Thoracic aorta (tissue), 2 donors: ENCODE data around the gene JPH3. TPM values are rescaled to one million over a fixed set of nuclear protein-coding genes. Genes with fewer than 3 reads are reported as not detected.

Experiments used
- ATAC-seq: fragments of 150-250 bp; one replicate; pipeline ENCODE4 v1.8.0; 2017; ENCODE audit warnings: low read depth; ENCODE audit not compliant: insufficient number of reproducible peaks, low FRiP score
- DNase-seq: peaks from one replicate; pipeline ENCODE4 v3.0.0-alpha.2; 2020; ENCODE audit warnings: low spot score
- H3K27ac ChIP-seq, 2 donors: fragments of 200-600 bp; sonication (generic); 1 replicate in 1 of 2; 2 replicates in 1 of 2; pipeline ENCODE4 v1.5.1; 2016; ENCODE audit warnings: mild to moderate bottlenecking in 2 of 2, moderate library complexity in 2 of 2
- H3K27me3 ChIP-seq: fragments of 200-600 bp; sonication (generic); replicated peaks from 2 replicates; pipeline ENCODE4 v1.6.0; 2016; ENCODE audit warnings: mild to moderate bottlenecking; ENCODE audit not compliant: insufficient read depth
- H3K36me3 ChIP-seq: fragments of 200-600 bp; sonication (generic); one replicate; pipeline ENCODE4 v1.5.1; 2016
- H3K4me1 ChIP-seq, 2 donors: fragments of 200-600 bp; sonication (generic); 1 replicate in 1 of 2; 2 replicates in 1 of 2; pipeline versions ENCODE4 v1.5.1 to v1.6.0; 2016; ENCODE audit warnings: low read depth in 2 of 2, mild to moderate bottlenecking in 1 of 2; ENCODE audit not compliant: control insufficient read depth in 1 of 2
- H3K4me3 ChIP-seq: fragments of 200-600 bp; sonication (generic); 2 replicates; pipeline ENCODE4 v1.5.1; 2016; ENCODE audit warnings: mild to moderate bottlenecking
- H3K9me3 ChIP-seq: fragments of 200-600 bp; sonication (generic); 2 replicates; pipeline ENCODE4 v1.5.1; 2016
- CTCF ChIP-seq: fragments of 200-600 bp; sonication (generic); IDR thresholded peaks from one replicate; pipeline ENCODE4 v1.5.1; 2019; ENCODE audit warnings: antibody characterized with exemption
- total RNA-seq, 2 donors: library from RNA; depleted of rRNA; stranded (reverse); fragments of >200 nt; gene quantifications; one replicate each; pipeline versions ENCODE4 v1.1.0 to v1.2.3, GENCODE V29; 2016

Gene JPH3
- total RNA-seq, 2 donors from 2014 or later, result not detected

GRCh38 chr16:87706278-87707000 is 104.1 kb downstream of the JPH3 start:
- Histone ChIP-seq H3K27me3 (no peaks in the 10 kb centered on the region), H3K4me1 (no peaks in the 10 kb centered on the region), H3K27ac (no peak overlapping the region), H3K36me3 (peaks cover 45% of the 10 kb centered on the region), H3K9me3 (no peaks in the 10 kb centered on the region), H3K4me3 (no peak overlapping the region)
- no peak for DNase-seq
- no peak for ATAC-seq
- TF ChIP-seq CTCF, result no peak

DNA sequence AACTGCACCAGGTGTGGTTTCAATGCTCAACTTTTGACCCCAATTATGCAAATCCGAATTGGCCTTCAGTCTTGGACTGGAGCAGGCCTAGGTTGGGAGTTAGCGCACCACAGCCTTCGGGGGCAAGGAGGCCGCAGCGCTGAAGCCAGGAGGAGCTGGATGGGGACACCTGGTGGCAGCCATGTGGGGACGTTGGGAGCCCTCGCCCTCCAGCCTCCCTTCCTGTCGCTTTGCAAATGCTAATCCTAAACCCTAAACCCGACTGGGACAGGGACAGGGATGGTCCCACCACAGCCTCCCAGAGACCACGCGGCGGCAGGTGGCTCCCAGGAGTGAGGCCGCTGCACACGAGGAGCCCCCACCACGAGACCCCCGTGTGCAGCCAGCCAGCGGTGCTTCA is 104.8 kb downstream of the JPH3 start:
- DNase-seq (no peak), ATAC-seq (no peak)
- Histone ChIP-seq H3K27me3 (no peaks in the 10 kb centered on the region), H3K36me3 (peaks cover 45% of the 10 kb centered on the region), H3K4me1 (no peaks in the 10 kb centered on the region), H3K9me3 (no peaks in the 10 kb centered on the region), H3K4me3 (no peak overlapping the region), H3K27ac (no peak overlapping the region)
- TF ChIP-seq CTCF, result no peak

DNA sequence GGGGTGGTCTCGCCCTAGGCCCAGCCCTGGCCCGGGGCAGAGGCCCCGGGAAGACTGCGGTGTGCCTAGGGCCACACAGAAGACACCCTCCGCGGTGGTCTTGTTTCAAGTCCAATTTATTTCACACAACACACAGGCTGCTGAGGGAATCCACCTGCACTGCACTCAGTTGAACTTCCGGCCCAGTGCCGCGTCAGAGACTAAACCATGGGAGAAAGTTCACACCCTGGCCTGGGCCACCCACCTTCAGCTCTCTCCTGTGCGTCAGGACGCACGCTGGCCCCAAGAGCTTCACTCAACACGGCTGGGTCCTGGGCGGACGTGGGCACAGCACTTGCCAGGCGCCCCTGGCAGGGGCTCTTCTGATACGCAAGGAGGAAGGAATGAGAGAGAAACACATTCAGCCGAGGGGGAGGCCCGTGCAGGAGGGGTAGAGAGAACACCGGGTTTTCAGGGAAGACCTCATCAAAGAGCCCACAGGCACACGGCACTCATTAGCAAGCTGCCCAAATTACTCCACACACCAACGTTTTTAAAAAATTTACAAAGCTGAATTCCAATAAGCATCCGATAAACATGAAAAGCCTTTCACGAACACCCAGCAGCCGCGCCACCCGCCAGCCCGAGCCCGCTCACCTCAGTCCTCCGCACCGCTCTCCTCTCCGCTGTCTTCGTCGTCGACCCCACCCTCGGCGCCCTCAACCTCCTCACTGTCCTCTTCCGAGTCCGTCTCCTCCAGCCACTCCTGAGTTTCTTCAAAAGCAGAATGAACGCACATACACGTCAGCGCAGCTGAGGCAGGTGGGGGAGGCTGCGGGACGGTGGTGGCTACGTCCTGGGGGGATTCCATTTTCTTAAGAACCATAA is 105.6 kb downstream of the JPH3 start:
- Histone ChIP-seq H3K27me3 (no peaks in the 10 kb centered on the region), H3K36me3 (peaks cover 44% of the 10 kb centered on the region), H3K4me1 (no peaks in the 10 kb centered on the region), H3K9me3 (no peaks in the 10 kb centered on the region), H3K27ac (no peak overlapping the region), H3K4me3 (no peak overlapping the region)
- DNase-seq, result no peak
- ATAC-seq, result no peak
- no peak for TF ChIP-seq CTCF

DNA sequence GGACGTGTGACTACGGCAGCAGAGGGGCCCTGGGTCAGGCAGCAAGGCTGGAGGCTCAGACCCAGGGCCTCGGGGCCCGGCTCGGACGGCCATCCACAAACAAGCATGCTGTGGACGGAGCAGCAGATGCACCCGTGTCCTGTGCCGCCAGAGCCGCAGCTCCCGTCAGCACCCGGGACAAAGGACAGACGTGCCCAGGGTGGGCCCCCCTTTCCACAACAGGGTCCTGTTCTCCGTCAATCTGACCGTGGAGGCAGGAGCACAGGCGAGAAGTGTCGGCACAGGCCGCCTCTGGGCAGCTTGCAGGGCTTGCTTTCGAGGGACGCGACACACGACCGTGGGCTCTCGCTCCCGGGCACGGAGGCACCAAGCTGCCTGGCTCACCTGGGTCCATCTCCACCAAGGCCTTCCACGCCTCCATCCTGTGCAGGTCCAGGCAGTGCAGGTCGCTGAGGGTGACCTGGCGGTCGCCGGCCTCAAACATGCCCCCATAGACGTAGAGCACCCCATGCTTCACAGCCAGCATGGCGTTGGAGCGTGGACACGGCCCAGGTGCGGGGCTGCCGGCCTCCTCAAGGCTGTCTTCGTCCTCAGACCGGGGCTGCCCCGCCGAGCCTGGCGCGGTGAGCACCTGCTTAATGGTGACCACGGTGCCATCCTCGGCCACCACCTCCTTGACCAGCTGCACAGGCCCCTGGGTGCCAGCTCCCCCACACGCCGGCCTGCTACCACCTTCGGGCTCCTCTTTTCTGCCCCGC is 106.8 kb downstream of the JPH3 start:
- DNase-seq, result no peak
- Histone ChIP-seq H3K27ac (no peak overlapping the region), H3K4me3 (no peak overlapping the region), H3K9me3 (no peaks in the 10 kb centered on the region), H3K4me1 (no peaks in the 10 kb centered on the region), H3K27me3 (no peaks in the 10 kb centered on the region), H3K36me3 (peaks cover 38% of the 10 kb centered on the region)
- ATAC-seq, result no peak
- TF ChIP-seq CTCF, result no peak

- Histone ChIP-seq H3K4me1 (no peaks in the 10 kb centered on the region), H3K27ac (no peak overlapping the region), H3K36me3 (peaks cover 38% of the 10 kb centered on the region), H3K4me3 (no peak overlapping the region), H3K9me3 (no peaks in the 10 kb centered on the region), H3K27me3 (no peaks in the 10 kb centered on the region)
- DNase-seq (no peak), ATAC-seq (no peak)
- no peak for TF ChIP-seq CTCF
Observed at GRCh38 chr16:87709677-87710076, 107.4 kb downstream of the JPH3 start.
